B cell (primary cell): Measurements from ENCODE around the gene IFITM1. TPM values are rescaled to one million over a fixed set of nuclear protein-coding genes. Genes with fewer than 3 reads are reported as not detected.
"Not testable (repeated sequence)": the region's sequence is repeated elsewhere in the genome, so short reads cannot be mapped to it uniquely, and the experiment has no call there.

Experiments
- ATAC-seq: fragments of 200-7000 bp; cut with Tn5 transposase; one replicate; pipeline ENCODE4 v1.10.0; 2021; ENCODE audit warnings: low read depth, mild to moderate bottlenecking, moderate number of reproducible peaks, moderate library complexity
- CTCF ChIA-PET: fragments of 350-600 bp; sonication (Branson Sonifier 250); formaldehyde crosslinking; loops from one replicate; lab custom pipeline; 2021; ENCODE audit warnings: antibody characterized with exemption, inconsistent platforms; lab: Charles Lee
- POLR2A ChIA-PET: fragments of 350-600 bp; sonication (Branson Sonifier 250); formaldehyde crosslinking; loops from one replicate; lab custom pipeline; 2021; ENCODE audit warnings: antibody characterized with exemption; lab: Charles Lee
- DNase-seq: peaks from one replicate; pipeline ENCODE4 v3.0.0; 2013
- H2AFZ ChIP-seq: 2 replicates; pipeline ENCODE4 v1.6.1; 2012; ENCODE audit warnings: mild to moderate bottlenecking, low read depth, low read length; ENCODE audit not compliant: insufficient read depth, poor library complexity, severe bottlenecking
- H3K27ac ChIP-seq, 2 donors: 1 replicate in 1 of 2; 2 replicates in 1 of 2; pipeline ENCODE4 v1.5.1; 2012 to 2013; ENCODE audit warnings: low read length in 2 of 2, mild to moderate bottlenecking in 2 of 2, moderate library complexity in 1 of 2
- H3K27me3 ChIP-seq, 4 experiments: fragments of 200-600 bp in 1 of 4; sonication (generic) in 1 of 4; replicated peaks in 1 of 4; 1 replicate in 2 of 4; 2 replicates in 2 of 4; pipeline versions ENCODE4 v1.6.1 to v1.7.0; 2013 to 2016; ENCODE audit warnings: low read length in 3 of 4, mild to moderate bottlenecking in 2 of 4, mixed read lengths in 1 of 4, moderate library complexity in 1 of 4; ENCODE audit not compliant: insufficient read depth in 4 of 4, control insufficient read depth in 3 of 4; ENCODE audit errors: control extremely low read depth in 1 of 4
- H3K36me3 ChIP-seq, 2 experiments: replicated peaks in 1 of 2; 1 replicate in 1 of 2; 2 replicates in 1 of 2; pipeline versions ENCODE4 v1.6.1 to v1.7.1; 2013; ENCODE audit warnings: low read length in 1 of 2; ENCODE audit not compliant: insufficient read depth in 2 of 2, control insufficient read depth in 1 of 2; ENCODE audit errors: control extremely low read depth in 1 of 2, extremely low read depth in 1 of 2
- H3K4me1 ChIP-seq, 2 donors: fragments of 200-600 bp in 1 of 2; sonication (generic) in 1 of 2; 1 replicate in 1 of 2; 2 replicates in 1 of 2; pipeline versions ENCODE4 v1.5.1 to v1.6.1; 2013 to 2017; ENCODE audit warnings: low read length in 2 of 2; ENCODE audit not compliant: control insufficient read depth in 2 of 2, insufficient read depth in 2 of 2
- H3K4me2 ChIP-seq: replicated peaks from 2 replicates; pipeline ENCODE3; 2012; ENCODE audit warnings: mild to moderate bottlenecking, low read depth, low read length; ENCODE audit not compliant: poor library complexity, severe bottlenecking
- H3K4me3 ChIP-seq, 5 experiments: fragments of 200-600 bp in 1 of 5; sonication (generic) in 1 of 5; 1 replicate in 3 of 5; 2 replicates in 2 of 5; pipeline versions ENCODE4 v1.5.1 to v1.7.0; 2011 to 2016; ENCODE audit warnings: low read length in 4 of 5, mild to moderate bottlenecking in 4 of 5, low read depth in 2 of 5, control low read depth in 1 of 5, moderate library complexity in 1 of 5; ENCODE audit not compliant: insufficient read depth in 1 of 5; ENCODE audit errors: control extremely low read depth in 1 of 5, extremely low read depth in 1 of 5
- H3K79me2 ChIP-seq: fragments of 200-600 bp; sonication (generic); one replicate; pipeline ENCODE4 v1.6.0; 2016; ENCODE audit warnings: low read length; ENCODE audit not compliant: control insufficient read depth, insufficient read depth
- H3K9ac ChIP-seq: fragments of 200-600 bp; sonication (generic); 2 replicates; pipeline ENCODE4 v1.6.1; 2017; ENCODE audit warnings: mild to moderate bottlenecking, low read length, moderate library complexity
- H3K9me3 ChIP-seq, 3 donors: one replicate each; pipeline versions ENCODE4 v1.6.1 to v1.7.1; 2013; ENCODE audit warnings: low read length in 2 of 3; ENCODE audit not compliant: control insufficient read depth in 2 of 3, insufficient read depth in 1 of 3; ENCODE audit errors: control extremely low read depth in 1 of 3
- H4K20me1 ChIP-seq: 2 replicates; pipeline ENCODE4 v1.6.0; 2012; ENCODE audit warnings: mild to moderate bottlenecking, low read length; ENCODE audit not compliant: insufficient read depth, control insufficient read depth, poor library complexity, severe bottlenecking
- H3K27ac Mint-ChIP-seq: one replicate; pipeline ENCODE4 v1.8.0; 2021; ENCODE audit warnings: mixed read lengths
- H3K27me3 Mint-ChIP-seq: one replicate; pipeline ENCODE4 v1.8.0; 2021; ENCODE audit warnings: mixed read lengths
- H3K4me1 Mint-ChIP-seq: one replicate; pipeline ENCODE4 v1.8.0; 2021; ENCODE audit warnings: mixed read lengths
- H3K4me3 Mint-ChIP-seq: one replicate; pipeline ENCODE4 v1.8.0; 2021; ENCODE audit warnings: mixed read lengths
- H3K9me3 Mint-ChIP-seq: one replicate; pipeline ENCODE4 v1.8.0; 2022; ENCODE audit warnings: mixed read lengths; ENCODE audit not compliant: insufficient read depth
- EZH2 ChIP-seq: IDR thresholded peaks from 2 replicates; pipeline ENCODE4 v1.6.1; 2012; ENCODE audit warnings: borderline replicate concordance, low read depth, mild to moderate bottlenecking, moderate library complexity, low read length; ENCODE audit not compliant: insufficient read depth, poor library complexity, severe bottlenecking
- WGBS: methylation state at CpG from one replicate; pipeline ENCODE4 v1.1.5; 2013; ENCODE audit warnings: missing lambda C conversion rate; ENCODE audit not compliant: insufficient coverage; 5-methylcytosine and 5-hydroxymethylcytosine counted together
- intact Hi-C: fragments of 100-400 bp; cut with micrococcal nuclease; formaldehyde crosslinking; loops from one replicate; pipeline ENCODE4 v1.10.0; 2022
- polyA plus RNA-seq: library from polyadenylated mRNA; depleted of rRNA; stranded (reverse); fragments of >200 nt; gene quantifications from 2 replicates; pipeline ENCODE4 v1.2.3, GENCODE V29; 2012
- total RNA-seq, 2 donors: library from RNA; stranded (reverse); fragments of 120-200 nt in 1 of 2; gene quantifications; 1 replicate in 1 of 2; 2 replicates in 1 of 2; pipeline versions ENCODE4 v1.2.3 to v1.2.4, GENCODE V29; 2013 to 2022
- TF ChIP-seq, protein P1 (sequence below): fragments of 200-600 bp; IDR thresholded peaks from one replicate; pipeline ENCODE4 v1.8.0; 2022; ENCODE audit warnings: antibody characterized with exemption, mild to moderate bottlenecking

The IFITM1 gene
- total and polyA plus RNA-seq, 2 donors (not counting 1 experiment from before 2014, with no cell fraction given), result 19.5 to 83.7 TPM

GRCh38 chr11:332651-333480, 19.0 kb downstream of the IFITM1 start:
- TF ChIP-seq EZH2, result no peak
- TF ChIP-seq, protein P1, sequence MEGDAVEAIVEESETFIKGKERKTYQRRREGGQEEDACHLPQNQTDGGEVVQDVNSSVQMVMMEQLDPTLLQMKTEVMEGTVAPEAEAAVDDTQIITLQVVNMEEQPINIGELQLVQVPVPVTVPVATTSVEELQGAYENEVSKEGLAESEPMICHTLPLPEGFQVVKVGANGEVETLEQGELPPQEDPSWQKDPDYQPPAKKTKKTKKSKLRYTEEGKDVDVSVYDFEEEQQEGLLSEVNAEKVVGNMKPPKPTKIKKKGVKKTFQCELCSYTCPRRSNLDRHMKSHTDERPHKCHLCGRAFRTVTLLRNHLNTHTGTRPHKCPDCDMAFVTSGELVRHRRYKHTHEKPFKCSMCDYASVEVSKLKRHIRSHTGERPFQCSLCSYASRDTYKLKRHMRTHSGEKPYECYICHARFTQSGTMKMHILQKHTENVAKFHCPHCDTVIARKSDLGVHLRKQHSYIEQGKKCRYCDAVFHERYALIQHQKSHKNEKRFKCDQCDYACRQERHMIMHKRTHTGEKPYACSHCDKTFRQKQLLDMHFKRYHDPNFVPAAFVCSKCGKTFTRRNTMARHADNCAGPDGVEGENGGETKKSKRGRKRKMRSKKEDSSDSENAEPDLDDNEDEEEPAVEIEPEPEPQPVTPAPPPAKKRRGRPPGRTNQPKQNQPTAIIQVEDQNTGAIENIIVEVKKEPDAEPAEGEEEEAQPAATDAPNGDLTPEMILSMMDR, result no peak
- H3K9ac ChIP-seq, result no peak overlapping the region
- Mint-ChIP-seq H3K27me3 (no peaks in the 10 kb centered on the region), H3K27ac (no peak overlapping the region), H3K9me3 (no peaks in the 10 kb centered on the region), H3K4me3 (no peak overlapping the region), H3K4me1 (peaks cover 35% of the 10 kb centered on the region)
- DNase-seq (no peak), ATAC-seq (no peak)
- H3K79me2 ChIP-seq, result no peaks in the 10 kb centered on the region
- no peaks in the 10 kb centered on the region for H4K20me1 ChIP-seq
- H3K27ac ChIP-seq, result no peak overlapping the region
- H3K4me3 ChIP-seq, result no peak overlapping the region
- H3K36me3 ChIP-seq, result no peaks in the 10 kb centered on the region
- intact Hi-C loops, result no loop called here
- H3K27me3 ChIP-seq, result no peaks in the 10 kb centered on the region
- no peak overlapping the region for H2AFZ ChIP-seq
- ChIA-PET CTCF (interaction anchor here (0.6 to 1.1 kb wide), 2 partner anchors 20 to 81 kb away, joined by 3 read pairs; no protein-coding TSS in a partner anchor), POLR2A (no interaction called here)
- WGBS, result 84% methylated on average over 21 of the region's 23 CpGs
- H3K4me2 ChIP-seq, result no peak overlapping the region
- peaks cover 0 to 13% (median 0%) of the 10 kb centered on the region in 3 donors for H3K9me3 ChIP-seq
- H3K4me1 ChIP-seq, result peaks cover 13 to 34% of the 10 kb centered on the region in 2 donors

DNA sequence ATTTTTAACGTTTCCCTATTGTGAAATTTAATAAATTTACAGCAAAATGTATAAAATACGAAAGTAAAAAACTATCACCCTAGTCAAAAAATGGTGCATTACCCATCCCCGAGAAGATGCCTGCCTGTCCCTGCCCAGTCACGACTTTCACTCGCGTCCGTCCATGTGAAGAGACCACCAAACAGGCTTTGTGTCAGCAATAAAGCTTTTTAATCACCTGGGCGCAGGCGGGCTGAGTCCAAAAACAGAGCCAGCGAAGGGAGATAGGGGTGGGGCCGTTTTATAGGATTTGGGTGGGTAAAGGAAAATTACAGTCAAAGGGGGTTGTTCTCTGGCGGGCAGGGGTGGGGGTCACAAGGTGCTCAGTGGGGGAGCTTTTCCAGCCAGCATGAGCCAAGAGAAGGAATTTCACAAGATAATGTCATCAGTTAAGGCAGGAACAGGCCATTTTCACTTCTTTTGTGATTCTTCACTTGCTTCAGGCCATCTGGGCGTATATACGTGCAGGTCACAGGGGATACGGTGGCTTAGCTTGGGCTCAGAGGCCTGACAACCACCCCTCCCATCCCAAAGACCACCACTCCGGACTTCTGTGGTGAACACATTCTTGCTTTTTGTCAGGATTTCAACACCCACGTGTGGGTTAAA, 19.9 kb downstream of the IFITM1 start:
- H3K27ac ChIP-seq, ATAC-seq, intact Hi-C loops, H2AFZ ChIP-seq, H3K4me3 ChIP-seq, H3K27ac Mint-ChIP-seq, H3K9ac ChIP-seq, H3K9me3 Mint-ChIP-seq, H3K4me2 ChIP-seq, POLR2A ChIA-PET, H3K27me3 ChIP-seq, H4K20me1 ChIP-seq, H3K27me3 Mint-ChIP-seq, H3K4me3 Mint-ChIP-seq, DNase-seq, H3K79me2 ChIP-seq, H3K36me3 ChIP-seq: not testable (repeated sequence)
- Histone ChIP-seq H3K4me1 (peaks cover 13 to 32% of the 10 kb centered on the region in 2 donors), H3K9me3 (peaks cover 0 to 13% (median 0%) of the 10 kb centered on the region in 3 donors)
- 93% methylated on average over 14 of the region's 17 CpGs for WGBS
- peaks cover 32% of the 10 kb centered on the region for H3K4me1 Mint-ChIP-seq
- CTCF ChIA-PET, result interaction anchor here (1.5 kb wide), 1 partner anchor 14 kb away, joined by 4 read pairs; no protein-coding TSS in a partner anchor
